Nephron (organoid): Measurements from ENCODE around the gene CAMK2D.

ENCODE experiments used
- H3K27ac Mint-ChIP-seq, 3 experiments: 2 replicates each; pipeline ENCODE4 v1.8.0; 2020; ENCODE audit warnings: mixed read lengths in 3 of 3, mild to moderate bottlenecking in 2 of 3, moderate library complexity in 1 of 3
- H3K27me3 Mint-ChIP-seq: 2 replicates; pipeline ENCODE4 v1.8.0; 2021; ENCODE audit warnings: low read depth, mild to moderate bottlenecking, moderate library complexity, mixed read lengths
- H3K36me3 Mint-ChIP-seq: 2 replicates; pipeline ENCODE4 v1.8.0; 2020; ENCODE audit warnings: low read depth, mixed read lengths
- H3K4me1 Mint-ChIP-seq: 2 replicates; pipeline ENCODE4 v1.8.0; 2020; ENCODE audit warnings: mixed read lengths
- H3K4me3 Mint-ChIP-seq, 3 experiments: 2 replicates each; pipeline ENCODE4 v1.8.0; 2020; ENCODE audit warnings: mild to moderate bottlenecking in 3 of 3, mixed read lengths in 3 of 3, moderate library complexity in 2 of 3
- H3K9me3 Mint-ChIP-seq: 2 replicates; pipeline ENCODE4 v1.8.0; 2020; ENCODE audit warnings: mixed read lengths
- TF ChIP-seq, protein P1 (sequence below), 3 experiments: fragments of 200-600 bp; sonication (generic); IDR thresholded peaks; one replicate each; pipeline ENCODE4 v1.5.0; 2021; ENCODE audit warnings: antibody characterized with exemption in 3 of 3; ENCODE audit not compliant: unreplicated experiment in 3 of 3

CAMK2D gene

DNA sequence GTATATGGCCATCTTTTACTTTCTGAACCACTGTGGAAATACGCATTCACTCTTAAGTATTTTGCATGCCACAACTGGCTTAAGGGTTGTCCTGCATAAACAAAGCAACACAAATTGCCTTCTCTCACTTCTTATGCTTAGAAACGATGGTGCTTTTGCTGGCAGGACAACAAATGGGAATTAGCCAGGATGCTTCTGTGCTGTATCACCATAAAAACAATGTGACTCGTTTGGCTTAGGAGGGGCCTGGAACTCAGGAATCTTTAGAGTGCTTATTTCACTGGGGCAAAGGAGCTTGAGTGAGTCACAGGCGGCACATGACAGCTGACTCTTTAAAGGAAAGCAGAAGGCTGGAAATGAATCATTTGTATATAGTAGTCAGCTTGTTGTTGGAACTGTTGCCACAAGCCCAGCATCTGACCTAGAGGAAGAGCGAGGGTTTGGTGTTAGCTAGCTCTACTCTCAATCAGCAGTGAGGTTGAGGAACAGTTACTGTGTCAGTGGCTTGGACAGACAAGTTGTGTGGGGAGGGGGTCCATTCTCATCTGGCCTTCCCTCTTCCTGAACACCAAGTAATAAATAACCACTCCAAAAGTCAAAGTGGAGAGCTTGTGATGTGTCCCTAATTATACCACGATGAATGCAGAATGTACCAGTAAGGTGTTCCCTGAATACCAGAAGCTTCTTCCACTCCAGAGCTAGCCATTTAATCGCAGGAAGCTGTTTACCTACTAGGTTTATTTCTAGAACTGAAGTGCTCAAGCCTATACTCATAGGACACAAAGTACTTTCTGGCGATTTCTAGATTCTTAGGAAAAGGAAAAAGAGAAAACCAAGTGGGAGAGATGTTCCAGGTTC is 293.1 kb downstream of the CAMK2D start:
- peaks cover 43% of the 10 kb centered on the region for H3K4me1 Mint-ChIP-seq
- H3K9me3 Mint-ChIP-seq, result no peaks in the 10 kb centered on the region
- H3K27ac Mint-ChIP-seq, result peak overlapping the region; percentile 22 to 85 (median 79)
- peaks cover 39% of the 10 kb centered on the region for H3K36me3 Mint-ChIP-seq
- no peaks in the 10 kb centered on the region for H3K27me3 Mint-ChIP-seq
- peak overlapping the region in 1 of 3 experiments; percentile 34 for H3K4me3 Mint-ChIP-seq
- TF ChIP-seq, protein P1, sequence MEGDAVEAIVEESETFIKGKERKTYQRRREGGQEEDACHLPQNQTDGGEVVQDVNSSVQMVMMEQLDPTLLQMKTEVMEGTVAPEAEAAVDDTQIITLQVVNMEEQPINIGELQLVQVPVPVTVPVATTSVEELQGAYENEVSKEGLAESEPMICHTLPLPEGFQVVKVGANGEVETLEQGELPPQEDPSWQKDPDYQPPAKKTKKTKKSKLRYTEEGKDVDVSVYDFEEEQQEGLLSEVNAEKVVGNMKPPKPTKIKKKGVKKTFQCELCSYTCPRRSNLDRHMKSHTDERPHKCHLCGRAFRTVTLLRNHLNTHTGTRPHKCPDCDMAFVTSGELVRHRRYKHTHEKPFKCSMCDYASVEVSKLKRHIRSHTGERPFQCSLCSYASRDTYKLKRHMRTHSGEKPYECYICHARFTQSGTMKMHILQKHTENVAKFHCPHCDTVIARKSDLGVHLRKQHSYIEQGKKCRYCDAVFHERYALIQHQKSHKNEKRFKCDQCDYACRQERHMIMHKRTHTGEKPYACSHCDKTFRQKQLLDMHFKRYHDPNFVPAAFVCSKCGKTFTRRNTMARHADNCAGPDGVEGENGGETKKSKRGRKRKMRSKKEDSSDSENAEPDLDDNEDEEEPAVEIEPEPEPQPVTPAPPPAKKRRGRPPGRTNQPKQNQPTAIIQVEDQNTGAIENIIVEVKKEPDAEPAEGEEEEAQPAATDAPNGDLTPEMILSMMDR (IDR thresholded peaks at IDR 0.05; ENCODE audit: unreplicated experiment in 3 of 3), result no peak

DNA sequence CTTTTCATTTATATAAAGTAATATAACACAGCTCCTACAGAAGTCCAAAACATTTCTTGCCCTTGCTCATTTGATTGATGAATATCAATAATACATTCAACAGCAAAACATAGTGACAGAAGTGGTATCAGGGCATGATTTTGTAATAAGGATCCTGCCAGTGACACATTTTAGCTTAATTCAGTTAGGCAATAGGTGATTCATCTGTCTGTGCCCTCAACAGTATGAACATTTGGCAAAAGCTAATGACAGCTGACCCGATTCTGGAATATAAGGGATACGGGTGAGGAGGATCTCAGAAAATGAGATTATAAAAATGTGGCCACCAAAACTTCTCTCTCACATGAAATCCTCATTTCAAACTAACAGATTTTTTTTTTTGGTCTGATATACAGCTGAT is 294.0 kb downstream of the CAMK2D start:
- peaks cover 39% of the 10 kb centered on the region for H3K4me1 Mint-ChIP-seq
- TF ChIP-seq, protein P1 (IDR thresholded peaks at IDR 0.05; ENCODE audit: unreplicated experiment in 3 of 3), result no peak

GRCh38 chr4:113462286-113462685 is 299.3 kb downstream of the CAMK2D start:
- no peak overlapping the region for H3K27ac Mint-ChIP-seq
- peaks cover 12% of the 10 kb centered on the region for H3K4me1 Mint-ChIP-seq
- H3K27me3 Mint-ChIP-seq, result no peaks in the 10 kb centered on the region
- peaks cover 47% of the 10 kb centered on the region for H3K36me3 Mint-ChIP-seq
- H3K4me3 Mint-ChIP-seq, result no peak overlapping the region
- H3K9me3 Mint-ChIP-seq, result no peaks in the 10 kb centered on the region
- TF ChIP-seq, protein P1 (IDR thresholded peaks at IDR 0.05; ENCODE audit: unreplicated experiment in 3 of 3), result no peak

More for the DNA sequence above, 294.0 kb downstream of the CAMK2D start:
- Mint-ChIP-seq H3K36me3 (peaks cover 39% of the 10 kb centered on the region), H3K4me3 (no peak overlapping the region), H3K9me3 (no peaks in the 10 kb centered on the region), H3K27ac (peak overlapping the region in 2 of 3 experiments; percentile 79 to 85), H3K27me3 (no peaks in the 10 kb centered on the region)

- Mint-ChIP-seq H3K27ac (no peak overlapping the region), H3K36me3 (peaks cover 56% of the 10 kb centered on the region), H3K4me3 (no peak overlapping the region), H3K4me1 (peaks cover 14% of the 10 kb centered on the region), H3K27me3 (no peaks in the 10 kb centered on the region), H3K9me3 (no peaks in the 10 kb centered on the region)
- TF ChIP-seq, protein P1 (IDR thresholded peaks at IDR 0.05; ENCODE audit: unreplicated experiment in 3 of 3), result no peak
Measured at GRCh38 chr4:113461281-113461680, 300.3 kb downstream of the CAMK2D start.

GRCh38 chr4:113457886-113458285 is 303.7 kb downstream of the CAMK2D start:
- H3K9me3 Mint-ChIP-seq, result no peaks in the 10 kb centered on the region
- TF ChIP-seq, protein P1 (IDR thresholded peaks at IDR 0.05; ENCODE audit: unreplicated experiment in 3 of 3), result no peak
- peaks cover 30% of the 10 kb centered on the region for H3K4me1 Mint-ChIP-seq
- H3K27me3 Mint-ChIP-seq, result no peaks in the 10 kb centered on the region
- H3K4me3 Mint-ChIP-seq, result no peak overlapping the region
- peak overlapping the region in 1 of 3 experiments; percentile 22 for H3K27ac Mint-ChIP-seq
- H3K36me3 Mint-ChIP-seq, result peaks cover 52% of the 10 kb centered on the region

DNA sequence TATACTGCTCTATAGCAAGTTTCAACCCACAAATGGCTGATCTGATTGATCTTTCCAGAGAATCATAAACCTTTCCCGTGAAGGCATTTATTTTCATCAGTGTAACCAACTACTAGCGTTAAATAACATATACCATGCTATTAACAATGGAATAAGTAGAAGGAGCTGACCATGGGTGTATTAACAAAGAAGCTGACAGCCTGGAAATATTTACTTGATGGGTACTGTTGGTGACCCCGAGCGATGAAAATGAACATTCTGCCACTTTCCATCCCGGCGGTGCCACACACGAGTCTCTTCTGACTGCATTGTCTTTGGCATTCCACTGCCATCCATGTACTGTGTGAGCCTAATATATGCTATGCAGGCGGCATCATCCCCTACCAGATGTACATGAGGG is 304.4 kb downstream of the CAMK2D start:
- Mint-ChIP-seq H3K27ac (no peak overlapping the region), H3K9me3 (no peaks in the 10 kb centered on the region), H3K4me1 (peaks cover 29% of the 10 kb centered on the region), H3K36me3 (peaks cover 48% of the 10 kb centered on the region), H3K27me3 (no peaks in the 10 kb centered on the region), H3K4me3 (no peak overlapping the region)
- TF ChIP-seq, protein P1 (IDR thresholded peaks at IDR 0.05; ENCODE audit: unreplicated experiment in 3 of 3), result no peak
